GM23338 (cell line): Measurements from ENCODE around the gene CANT1. TPM values are rescaled to one million over a fixed set of nuclear protein-coding genes. Genes with fewer than 3 reads are reported as not detected.

Experiments
- ATAC-seq: fragments of 200-7000 bp; cut with Tn5 transposase; 3 replicates; pipeline ENCODE4 v1.9.1; 2020
- DNase-seq: peaks from one replicate; pipeline ENCODE4 v3.0.0-alpha.2; 2015; ENCODE audit warnings: low spot score
- H2AFZ ChIP-seq: fragments of 200-600 bp; sonication (generic); 2 replicates; pipeline ENCODE4 v1.8.0; 2016; ENCODE audit warnings: antibody characterized with exemption, mild to moderate bottlenecking, moderate library complexity
- H3F3A ChIP-seq: fragments of 200-600 bp; sonication (generic); replicated peaks from 2 replicates; pipeline ENCODE4 v1.8.0; 2017; ENCODE audit warnings: antibody characterized with exemption, mixed run types, low read depth
- H3K27ac ChIP-seq: fragments of 200-600 bp; sonication (generic); 2 replicates; pipeline ENCODE4 v1.6.1; 2016; ENCODE audit warnings: low read depth
- H3K27me3 ChIP-seq: fragments of 200-600 bp; sonication (generic); 2 replicates; pipeline ENCODE4 v1.8.0; 2016; ENCODE audit warnings: mild to moderate bottlenecking, mixed run types, moderate library complexity; ENCODE audit not compliant: insufficient read depth
- H3K36me3 ChIP-seq: fragments of 200-600 bp; sonication (generic); 2 replicates; pipeline ENCODE4 v1.8.0; 2016; ENCODE audit warnings: mild to moderate bottlenecking; ENCODE audit not compliant: insufficient read depth
- H3K4me1 ChIP-seq: fragments of 200-600 bp; sonication (generic); 2 replicates; pipeline ENCODE4 v1.8.0; 2016; ENCODE audit warnings: mild to moderate bottlenecking, moderate library complexity; ENCODE audit not compliant: insufficient read depth
- H3K4me2 ChIP-seq: fragments of 200-600 bp; sonication (generic); 2 replicates; pipeline ENCODE4 v1.7.1; 2017; ENCODE audit warnings: mixed run types
- H3K4me3 ChIP-seq: fragments of 200-600 bp; sonication (generic); 2 replicates; pipeline ENCODE4 v1.6.1; 2016; ENCODE audit warnings: mixed run types
- H3K79me2 ChIP-seq: fragments of 200-600 bp; sonication (generic); replicated peaks from 2 replicates; pipeline ENCODE4 v1.8.0; 2017; ENCODE audit warnings: mild to moderate bottlenecking; ENCODE audit not compliant: insufficient read depth
- H3K9me2 ChIP-seq: fragments of 200-600 bp; sonication (generic); 2 replicates; pipeline ENCODE4 v1.8.0; 2017; ENCODE audit not compliant: insufficient read depth
- H4K20me1 ChIP-seq: fragments of 200-600 bp; sonication (generic); replicated peaks from 2 replicates; pipeline ENCODE4 v1.8.0; 2017; ENCODE audit warnings: mild to moderate bottlenecking; ENCODE audit not compliant: insufficient read depth
- H3K27ac Mint-ChIP-seq: 2 replicates; pipeline ENCODE4 v1.8.0; 2020; ENCODE audit warnings: inconsistent platforms, mild to moderate bottlenecking, moderate library complexity, mixed read lengths
- H3K27me3 Mint-ChIP-seq: 3 replicates; pipeline ENCODE4 v1.8.0; 2022; ENCODE audit warnings: low read depth, mild to moderate bottlenecking, moderate library complexity, mixed read lengths, inconsistent platforms; ENCODE audit not compliant: insufficient read depth, poor library complexity
- H3K36me3 Mint-ChIP-seq: 3 replicates; pipeline ENCODE4 v1.8.0; 2021; ENCODE audit warnings: low read depth, mild to moderate bottlenecking, inconsistent platforms, moderate library complexity, mixed read lengths
- H3K4me1 Mint-ChIP-seq: 3 replicates; pipeline ENCODE4 v1.8.0; 2020; ENCODE audit warnings: mild to moderate bottlenecking, inconsistent platforms, mixed read lengths
- H3K4me3 Mint-ChIP-seq: 3 replicates; pipeline ENCODE4 v1.8.0; 2021; ENCODE audit warnings: moderate library complexity, mild to moderate bottlenecking, inconsistent platforms, mixed read lengths
- H3K9me3 Mint-ChIP-seq: 3 replicates; pipeline ENCODE4 v1.8.0; 2020; ENCODE audit warnings: moderate library complexity, mild to moderate bottlenecking, inconsistent platforms, mixed read lengths
- CREB1 ChIP-seq: fragments of 250-450 bp; sonication (Bioruptor Pico); IDR thresholded peaks from 2 replicates; pipeline ENCODE4 v1.5.0; 2020; ENCODE audit warnings: low read depth, mild to moderate bottlenecking, moderate library complexity
- CTCF ChIP-seq, 2 experiments: fragments of 200-600 bp in 1 of 2; sonication (generic) in 1 of 2; conservative IDR thresholded peaks; 2 replicates each; pipeline versions ENCODE4 v1.5.1 to v1.6.1; 2016 to 2017; ENCODE audit warnings: antibody characterized with exemption in 2 of 2, low read depth in 2 of 2, mild to moderate bottlenecking in 2 of 2, moderate library complexity in 1 of 2
- ETS1 ChIP-seq: IDR thresholded peaks from 2 replicates; pipeline ENCODE4 v1.6.1; 2016; ENCODE audit warnings: antibody characterized with exemption
- EZH2 ChIP-seq: fragments of 200-600 bp; sonication (generic); IDR thresholded peaks from one replicate; pipeline ENCODE4 v1.8.0; 2017; ENCODE audit warnings: antibody characterized with exemption, mild to moderate bottlenecking, low read depth; ENCODE audit not compliant: unreplicated experiment
- EZH2phosphoT487 ChIP-seq: fragments of 200-600 bp; sonication (generic); IDR thresholded peaks from one replicate; pipeline ENCODE4 v1.8.1; 2018; ENCODE audit warnings: antibody characterized with exemption; ENCODE audit not compliant: unreplicated experiment
- JUNB ChIP-seq: IDR thresholded peaks from one replicate; pipeline ENCODE4 v1.6.1; 2016; ENCODE audit warnings: antibody characterized with exemption; ENCODE audit not compliant: unreplicated experiment
- NANOG ChIP-seq: IDR thresholded peaks from 2 replicates; pipeline ENCODE4 v1.6.1; 2016; ENCODE audit warnings: antibody characterized with exemption, borderline replicate concordance
- POLR2AphosphoS5 ChIP-seq: IDR thresholded peaks from 2 replicates; pipeline ENCODE4 v1.6.1; 2016; ENCODE audit warnings: antibody characterized with exemption, low read depth
- REST ChIP-seq: IDR thresholded peaks from one replicate; pipeline ENCODE4 v1.6.1; 2018; ENCODE audit warnings: antibody characterized with exemption; ENCODE audit not compliant: unreplicated experiment
- STAT1 ChIP-seq: IDR thresholded peaks from one replicate; pipeline ENCODE4 v1.6.1; 2016; ENCODE audit warnings: antibody characterized with exemption; ENCODE audit not compliant: unreplicated experiment
- ZNF114 ChIP-seq: fragments of 250-450 bp; sonication (Bioruptor Pico); IDR thresholded peaks from 2 replicates; pipeline ENCODE4 v1.5.0; 2020; ENCODE audit warnings: mild to moderate bottlenecking, moderate library complexity
- ZNF331 ChIP-seq: fragments of 250-450 bp; sonication (Bioruptor Pico); IDR thresholded peaks from 2 replicates; pipeline ENCODE4 v1.5.0; 2020; ENCODE audit warnings: low read depth, mild to moderate bottlenecking, moderate library complexity
- ZNF462 ChIP-seq: fragments of 250-450 bp; sonication (Bioruptor Pico); IDR thresholded peaks from 2 replicates; pipeline ENCODE4 v1.5.0; 2020; ENCODE audit warnings: mild to moderate bottlenecking, moderate library complexity
- polyA plus RNA-seq: library from polyadenylated mRNA; unstranded; fragments of >200 nt; fragmentation: Nextera tagmentation; extraction: Ambion mirVana; gene quantifications from 2 replicates; pipeline ENCODE4 v1.2.1, GENCODE V29; 2016
- total RNA-seq: library from RNA; depleted of rRNA; stranded (reverse); fragments of >200 nt; shearing (Covaris generic); gene quantifications from 2 replicates; pipeline ENCODE4 v1.2.3, GENCODE V29; 2014

The CANT1 gene
- total and polyA plus RNA-seq, 2 experiments from 2014 or later: 5.9 to 38.8 TPM

- Histone ChIP-seq H3K4me3 (no peak overlapping the region), H3K27me3 (peaks cover 36% of the 10 kb centered on the region), H3K4me2 (no peak overlapping the region), H3K9me2 (no peaks in the 10 kb centered on the region), H3K27ac (no peak overlapping the region), H3K79me2 (no peaks in the 10 kb centered on the region), H3K4me1 (peaks cover 7% of the 10 kb centered on the region), H3K36me3 (no peaks in the 10 kb centered on the region), H2AFZ (no peak overlapping the region), H4K20me1 (no peaks in the 10 kb centered on the region), H3F3A (0 out of 2 replicates have a peak, but pooled peaks cover 2% of the 10 kb centered on the region)
- no peak for DNase-seq
- Mint-ChIP-seq H3K9me3 (no peaks in the 10 kb centered on the region), H3K27ac (no peak overlapping the region), H3K27me3 (peaks cover 47% of the 10 kb centered on the region), H3K4me1 (peaks cover 18% of the 10 kb centered on the region), H3K4me3 (no peak overlapping the region), H3K36me3 (no peaks in the 10 kb centered on the region; the same call in 2 of the 3 replicates)
- no peak for TF ChIP-seq CREB1
- TF ChIP-seq JUNB: no peak
- TF ChIP-seq ZNF462 (CRISPR knock-in tag): no peak
- no peak for TF ChIP-seq CTCF (conservative IDR thresholded peaks at IDR 0.05; ENCODE audit: low read depth in 2 of 2)
- TF ChIP-seq NANOG: no peak
- no peak for TF ChIP-seq ZNF114 (CRISPR knock-in tag)
- TF ChIP-seq EZH2: no peak
- no peak for TF ChIP-seq STAT1
- TF ChIP-seq ZNF331 (CRISPR knock-in tag): no peak
- TF ChIP-seq EZH2phosphoT487: no peak
- TF ChIP-seq POLR2AphosphoS5: no peak
- no peak for TF ChIP-seq REST
- no peak for TF ChIP-seq ETS1
- ATAC-seq: no peak
Observed at GRCh38 chr17:79027925-79028491, 18.4 kb upstream of the CANT1 start.
